ENCODE data around the gene NT5C.

DNA sequence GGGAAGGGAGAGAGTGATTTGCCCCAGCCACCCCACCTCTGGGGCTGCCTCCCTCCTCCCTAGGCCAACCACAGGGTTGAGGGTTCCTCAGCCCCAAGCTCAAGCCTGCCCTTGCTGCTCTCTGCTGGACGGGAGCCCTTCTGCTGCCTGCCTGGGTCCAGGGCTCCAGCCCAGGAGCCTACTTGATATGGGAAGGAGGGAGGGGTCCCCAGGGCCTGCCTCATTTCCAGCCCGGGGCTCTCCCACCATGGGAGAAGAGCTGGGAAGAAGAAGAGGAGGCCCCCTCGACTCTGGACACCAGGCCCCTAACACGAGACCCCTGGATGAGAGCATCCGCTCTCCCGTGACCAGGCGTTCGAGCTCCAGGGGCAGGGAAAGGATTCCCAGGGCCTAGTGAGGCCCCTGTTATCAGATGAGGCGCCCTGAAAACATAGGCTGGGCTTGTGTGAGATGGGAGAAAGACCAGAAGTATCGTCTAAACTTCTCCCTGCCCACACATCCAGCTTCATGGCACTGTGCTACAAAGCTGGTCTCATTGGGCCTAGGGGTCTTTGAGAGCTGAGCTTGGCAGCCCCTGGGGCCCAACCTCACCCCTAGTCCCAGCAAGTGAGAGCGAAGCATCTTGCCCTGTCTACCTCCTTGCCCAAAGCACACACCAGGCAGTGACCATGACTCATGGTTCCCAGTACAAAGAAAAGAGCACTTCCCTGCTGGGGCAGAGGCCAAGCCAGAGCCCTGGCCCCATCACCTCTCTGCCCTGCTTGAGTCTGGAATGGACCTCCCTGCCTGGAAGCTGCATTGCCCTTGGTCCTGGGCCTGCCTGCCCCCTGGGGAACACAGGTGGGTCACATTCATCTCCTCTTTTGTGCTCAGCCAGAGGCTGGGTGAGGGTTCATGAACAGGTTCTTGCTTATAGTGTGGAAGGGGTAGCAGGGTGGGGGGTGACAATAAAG is 42.8 kb downstream of the NT5C start:
- no peak for TF ChIP-seq POLR2A (IDR thresholded peaks at IDR 0.05)
- TF ChIP-seq, protein P1, sequence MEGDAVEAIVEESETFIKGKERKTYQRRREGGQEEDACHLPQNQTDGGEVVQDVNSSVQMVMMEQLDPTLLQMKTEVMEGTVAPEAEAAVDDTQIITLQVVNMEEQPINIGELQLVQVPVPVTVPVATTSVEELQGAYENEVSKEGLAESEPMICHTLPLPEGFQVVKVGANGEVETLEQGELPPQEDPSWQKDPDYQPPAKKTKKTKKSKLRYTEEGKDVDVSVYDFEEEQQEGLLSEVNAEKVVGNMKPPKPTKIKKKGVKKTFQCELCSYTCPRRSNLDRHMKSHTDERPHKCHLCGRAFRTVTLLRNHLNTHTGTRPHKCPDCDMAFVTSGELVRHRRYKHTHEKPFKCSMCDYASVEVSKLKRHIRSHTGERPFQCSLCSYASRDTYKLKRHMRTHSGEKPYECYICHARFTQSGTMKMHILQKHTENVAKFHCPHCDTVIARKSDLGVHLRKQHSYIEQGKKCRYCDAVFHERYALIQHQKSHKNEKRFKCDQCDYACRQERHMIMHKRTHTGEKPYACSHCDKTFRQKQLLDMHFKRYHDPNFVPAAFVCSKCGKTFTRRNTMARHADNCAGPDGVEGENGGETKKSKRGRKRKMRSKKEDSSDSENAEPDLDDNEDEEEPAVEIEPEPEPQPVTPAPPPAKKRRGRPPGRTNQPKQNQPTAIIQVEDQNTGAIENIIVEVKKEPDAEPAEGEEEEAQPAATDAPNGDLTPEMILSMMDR (IDR thresholded peaks at IDR 0.05) = no peak

Data from right lobe of liver (tissue), 4 donors.